ENCODE data around the gene TUBGCP2. TPM values are rescaled to one million over a fixed set of nuclear protein-coding genes. Genes with fewer than 3 reads are reported as not detected.

Gene TUBGCP2
- total RNA-seq, 1 experiment from 2014 or later = 52.4 TPM

DNA sequence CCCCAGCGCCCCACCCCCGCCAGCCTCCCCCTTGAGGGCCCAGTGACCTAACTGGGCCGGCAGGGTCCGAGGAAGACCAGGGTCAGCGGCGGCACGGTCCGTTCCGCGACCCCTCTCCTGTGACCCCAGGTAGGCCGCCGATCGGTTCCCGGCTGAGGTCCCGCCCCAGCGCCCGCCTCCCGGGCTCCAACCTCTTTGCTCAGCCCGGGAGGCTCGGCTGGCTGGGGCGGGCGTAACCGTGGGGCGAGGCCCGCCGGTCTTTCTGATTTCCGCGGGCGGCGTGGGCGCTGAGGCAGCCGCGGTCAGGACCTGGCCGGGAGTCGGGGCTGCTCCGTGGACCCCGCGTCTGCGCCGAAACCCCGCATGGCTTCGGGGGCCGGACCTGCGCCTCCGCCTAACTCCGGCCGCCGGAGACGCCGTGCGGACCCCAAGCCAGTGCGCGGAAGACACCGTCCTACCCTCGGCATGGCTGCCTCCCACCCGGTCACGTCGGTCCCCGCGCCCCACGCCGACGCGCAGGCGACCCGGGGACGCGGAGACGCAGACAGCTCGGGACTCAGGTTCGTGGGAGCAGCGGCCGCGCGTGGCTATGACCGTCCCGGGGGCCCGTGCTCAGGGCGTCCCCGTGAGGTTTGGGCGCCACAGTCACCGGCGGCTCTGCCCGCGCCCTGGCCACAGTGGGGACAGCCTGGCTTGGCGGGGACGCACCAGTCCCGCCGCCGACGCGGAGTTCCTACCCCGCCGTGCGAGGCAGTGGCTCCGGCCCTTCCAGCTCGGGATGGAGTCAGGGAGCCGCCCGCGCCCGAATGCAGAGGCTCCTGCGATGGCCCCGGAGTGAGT lies 72.1 kb downstream of the TUBGCP2 start:
- H3K4me3 Mint-ChIP-seq = peak overlapping the region in 1 of 2 experiments; percentile 48; a peak in 2 of 5 replicates
- no peak overlapping the region for H4K5ac ChIP-seq (ENCODE audit: insufficient read length, low read depth, low read length)
- peaks cover 68% of the 10 kb centered on the region for H3K27me3 Mint-ChIP-seq (ENCODE audit: low read depth)
- H3K4ac ChIP-seq (ENCODE audit: low read depth, low read length) = no peak overlapping the region
- no peak overlapping the region for H4K91ac ChIP-seq (ENCODE audit: insufficient read length, low read depth, low read length)
- H2AK5ac ChIP-seq (ENCODE audit: insufficient read length, low read length) = no peak overlapping the region
- peaks cover 14% of the 10 kb centered on the region; the same call in 1 of the 2 replicates for H3K27me3 ChIP-seq (ENCODE audit: insufficient read depth, low read length)
- H2BK12ac ChIP-seq (ENCODE audit: insufficient read length, low read depth, low read length) = no peak overlapping the region
- H3K9me3 Mint-ChIP-seq = peaks cover 0 to under 1% of the 10 kb centered on the region in 2 experiments; a peak in 1 of 5 replicates
- no peaks in the 10 kb centered on the region for H3K9me3 ChIP-seq (ENCODE audit: control insufficient read depth, low read depth, low read length)
- H3K56ac ChIP-seq (ENCODE audit: insufficient read length, low read depth, low read length) = no peak overlapping the region
- no peak overlapping the region for H3K23ac ChIP-seq (ENCODE audit: insufficient read length, low read depth, low read length)
- H4K20me1 ChIP-seq (ENCODE audit: control insufficient read depth, insufficient read depth, insufficient read length) = no peaks in the 10 kb centered on the region
- peaks cover 0 to 17% (median 0%) of the 10 kb centered on the region in 3 experiments; a peak in 3 of 7 replicates for H3K36me3 Mint-ChIP-seq (ENCODE audit: insufficient read depth in 1 of 3, low read depth in 3 of 3)
- no peak for DNase-seq
- no peaks in the 10 kb centered on the region for H3K79me2 ChIP-seq (ENCODE audit: insufficient read depth, low read length)
- no CpG with 5 or more reads among the region's 103 CpGs for WGBS (ENCODE audit: extremely low coverage, insufficient read length, low lambda C conversion rate)
- H3K4me1 Mint-ChIP-seq = peaks cover 17 to 27% of the 10 kb centered on the region in 2 experiments
- peaks cover 14% of the 10 kb centered on the region for H3K23me2 ChIP-seq (ENCODE audit: insufficient read length, low read depth, low read length, poor library complexity, severe bottlenecking)
- no peak overlapping the region for H2AFZ ChIP-seq (ENCODE audit: low read length)
- H3K27ac ChIP-seq (ENCODE audit: insufficient read length, low read depth, low read length) = no peak overlapping the region
- no peak overlapping the region for H2BK15ac ChIP-seq (ENCODE audit: low read depth, low read length)
- H3K18ac ChIP-seq (ENCODE audit: insufficient read length, low read depth, low read length) = peak overlapping the region; percentile 61
- H4K8ac ChIP-seq (replicated peaks; ENCODE audit: insufficient read length, low read depth, low read length) = no peak overlapping the region
- H3K4me2 ChIP-seq (ENCODE audit: insufficient read depth, insufficient read length, low read length) = peak overlapping the region; percentile 27
- H3T11ph ChIP-seq (ENCODE audit: low read length) = no peak overlapping the region
- TF ChIP-seq, protein P1, sequence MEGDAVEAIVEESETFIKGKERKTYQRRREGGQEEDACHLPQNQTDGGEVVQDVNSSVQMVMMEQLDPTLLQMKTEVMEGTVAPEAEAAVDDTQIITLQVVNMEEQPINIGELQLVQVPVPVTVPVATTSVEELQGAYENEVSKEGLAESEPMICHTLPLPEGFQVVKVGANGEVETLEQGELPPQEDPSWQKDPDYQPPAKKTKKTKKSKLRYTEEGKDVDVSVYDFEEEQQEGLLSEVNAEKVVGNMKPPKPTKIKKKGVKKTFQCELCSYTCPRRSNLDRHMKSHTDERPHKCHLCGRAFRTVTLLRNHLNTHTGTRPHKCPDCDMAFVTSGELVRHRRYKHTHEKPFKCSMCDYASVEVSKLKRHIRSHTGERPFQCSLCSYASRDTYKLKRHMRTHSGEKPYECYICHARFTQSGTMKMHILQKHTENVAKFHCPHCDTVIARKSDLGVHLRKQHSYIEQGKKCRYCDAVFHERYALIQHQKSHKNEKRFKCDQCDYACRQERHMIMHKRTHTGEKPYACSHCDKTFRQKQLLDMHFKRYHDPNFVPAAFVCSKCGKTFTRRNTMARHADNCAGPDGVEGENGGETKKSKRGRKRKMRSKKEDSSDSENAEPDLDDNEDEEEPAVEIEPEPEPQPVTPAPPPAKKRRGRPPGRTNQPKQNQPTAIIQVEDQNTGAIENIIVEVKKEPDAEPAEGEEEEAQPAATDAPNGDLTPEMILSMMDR (conservative IDR thresholded peaks at IDR 0.05) = no peak
- no peak overlapping the region for H3K9ac ChIP-seq (ENCODE audit: extremely low read depth, insufficient read length, low read length)
- no peaks in the 10 kb centered on the region for H3K79me1 ChIP-seq (ENCODE audit: insufficient read depth, low read depth, low read length, poor library complexity, severe bottlenecking)
- no peak overlapping the region for H2BK120ac ChIP-seq (ENCODE audit: low read depth, low read length, poor library complexity, severe bottlenecking)
- no peak overlapping the region for H3K27ac Mint-ChIP-seq
- H2BK5ac ChIP-seq (ENCODE audit: insufficient read length, low read length) = no peak overlapping the region
- peak overlapping the region; percentile 76; the same call in 1 of the 2 replicates for H3K14ac ChIP-seq (ENCODE audit: insufficient read depth, low read length)
- no peak overlapping the region for H2BK20ac ChIP-seq (ENCODE audit: low read depth, low read length, poor library complexity, severe bottlenecking)
- no peaks in the 10 kb centered on the region; the same call in 1 of the 2 replicates for H3K4me1 ChIP-seq (ENCODE audit: insufficient read depth, low read length)

All from H9 (cell line).